ENCODE data around the gene LRRN4CL.

DNA sequence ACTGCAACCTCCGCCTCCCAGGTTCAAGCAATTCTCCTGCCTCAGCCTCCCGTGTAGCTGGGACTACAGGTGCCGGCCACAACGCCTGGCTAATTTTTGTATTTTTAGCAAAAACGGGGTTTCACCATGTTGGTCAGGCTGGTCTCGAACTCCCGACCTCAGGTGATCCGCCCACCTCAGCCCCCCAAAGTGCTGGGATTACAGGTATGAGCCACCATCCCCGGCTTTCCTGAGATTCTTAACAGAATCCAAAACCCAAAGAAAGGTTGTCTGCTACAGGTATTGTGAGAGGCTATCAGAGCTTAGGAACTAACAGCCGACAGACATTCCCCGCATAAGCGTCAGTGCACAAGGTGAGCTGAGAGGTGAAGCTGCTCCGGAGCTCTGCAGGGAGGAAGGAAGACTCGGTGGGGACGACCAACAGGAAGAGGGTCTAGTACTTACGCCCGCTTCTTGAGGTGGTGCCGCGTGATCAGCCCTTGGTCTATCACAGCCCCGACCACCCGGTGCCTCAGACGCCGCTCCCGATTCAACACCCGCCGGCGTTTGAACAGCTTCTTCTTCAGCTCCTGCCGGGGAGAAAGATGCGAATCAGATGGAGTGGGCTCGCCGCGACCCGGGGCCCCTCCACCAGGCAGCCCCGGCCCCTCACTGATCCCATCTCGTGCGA lies 24.8 kb downstream of the LRRN4CL start:
- TF ChIP-seq, protein P1, sequence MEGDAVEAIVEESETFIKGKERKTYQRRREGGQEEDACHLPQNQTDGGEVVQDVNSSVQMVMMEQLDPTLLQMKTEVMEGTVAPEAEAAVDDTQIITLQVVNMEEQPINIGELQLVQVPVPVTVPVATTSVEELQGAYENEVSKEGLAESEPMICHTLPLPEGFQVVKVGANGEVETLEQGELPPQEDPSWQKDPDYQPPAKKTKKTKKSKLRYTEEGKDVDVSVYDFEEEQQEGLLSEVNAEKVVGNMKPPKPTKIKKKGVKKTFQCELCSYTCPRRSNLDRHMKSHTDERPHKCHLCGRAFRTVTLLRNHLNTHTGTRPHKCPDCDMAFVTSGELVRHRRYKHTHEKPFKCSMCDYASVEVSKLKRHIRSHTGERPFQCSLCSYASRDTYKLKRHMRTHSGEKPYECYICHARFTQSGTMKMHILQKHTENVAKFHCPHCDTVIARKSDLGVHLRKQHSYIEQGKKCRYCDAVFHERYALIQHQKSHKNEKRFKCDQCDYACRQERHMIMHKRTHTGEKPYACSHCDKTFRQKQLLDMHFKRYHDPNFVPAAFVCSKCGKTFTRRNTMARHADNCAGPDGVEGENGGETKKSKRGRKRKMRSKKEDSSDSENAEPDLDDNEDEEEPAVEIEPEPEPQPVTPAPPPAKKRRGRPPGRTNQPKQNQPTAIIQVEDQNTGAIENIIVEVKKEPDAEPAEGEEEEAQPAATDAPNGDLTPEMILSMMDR (conservative IDR thresholded peaks at IDR 0.05; ENCODE audit: low read length) = no peak
- TF ChIP-seq EZH2phosphoT487 (IDR thresholded peaks at IDR 0.05; ENCODE audit: borderline replicate concordance, low read depth, low read length) = no peak

All from OCI-LY7 (cell line).